WTC11 (cell line): Measurements from ENCODE around the gene CEP131. TPM values are rescaled to one million over a fixed set of nuclear protein-coding genes. Genes with fewer than 3 reads are reported as not detected.

Experiments used
- ATAC-seq: fragments of 200-7000 bp; cut with Tn5 transposase; 2 replicates; pipeline ENCODE4 v1.10.0; 2021; ENCODE audit warnings: mild to moderate bottlenecking, moderate library complexity
- CTCF ChIA-PET: fragments of 300-600 bp; sonication (Branson Sonifier 250); formaldehyde crosslinking; loops from one replicate; lab custom pipeline; 2021; ENCODE audit warnings: antibody characterized with exemption; lab: Charles Lee
- POLR2A ChIA-PET: fragments of 350-600 bp; sonication (Branson Sonifier 250); formaldehyde crosslinking; loops from one replicate; lab custom pipeline; 2021; ENCODE audit warnings: antibody characterized with exemption; lab: Charles Lee
- DNase-seq: peaks from one replicate; pipeline ENCODE4 v3.0.0; 2021; ENCODE audit warnings: low spot score
- H3K27ac Mint-ChIP-seq: 2 replicates; pipeline ENCODE4 v1.8.0; 2021; ENCODE audit warnings: mixed read lengths
- H3K27me3 Mint-ChIP-seq: 2 replicates; pipeline ENCODE4 v1.8.0; 2021; ENCODE audit warnings: low read depth, mild to moderate bottlenecking, moderate library complexity, mixed read lengths
- H3K36me3 Mint-ChIP-seq: 2 replicates; pipeline ENCODE4 v1.8.0; 2021; ENCODE audit warnings: mixed read lengths
- H3K4me1 Mint-ChIP-seq: 2 replicates; pipeline ENCODE4 v1.8.0; 2022; ENCODE audit warnings: mixed read lengths
- H3K4me3 Mint-ChIP-seq: 2 replicates; pipeline ENCODE4 v1.8.0; 2021; ENCODE audit warnings: mild to moderate bottlenecking, moderate library complexity, mixed read lengths
- H3K9me3 Mint-ChIP-seq: 2 replicates; pipeline ENCODE4 v1.8.0; 2021; ENCODE audit warnings: mixed read lengths
- CBFB ChIP-seq: sonication (generic); formaldehyde crosslinking; IDR thresholded peaks from 2 replicates; pipeline ENCODE4 v1.8.1; 2022; ENCODE audit warnings: mild to moderate bottlenecking, low read depth, missing genetic modification reagents
- CREB1 ChIP-seq: sonication (generic); formaldehyde crosslinking; IDR thresholded peaks from 2 replicates; pipeline ENCODE4 v1.8.0; 2023; ENCODE audit warnings: mild to moderate bottlenecking, missing genetic modification reagents
- GRHL2 ChIP-seq: fragments of 250-450 bp; sonication (Bioruptor Pico); IDR thresholded peaks from 2 replicates; pipeline ENCODE4 v1.8.0; 2022; ENCODE audit warnings: mild to moderate bottlenecking, moderate library complexity; ENCODE audit not compliant: insufficient replicate concordance, severe bottlenecking
- MYBL2 ChIP-seq: sonication (generic); formaldehyde crosslinking; IDR thresholded peaks from 2 replicates; pipeline ENCODE4 v1.8.1; 2023; ENCODE audit warnings: mild to moderate bottlenecking, moderate library complexity, missing genetic modification reagents
- OVOL2 ChIP-seq: fragments of 250-450 bp; sonication (Bioruptor Pico); IDR thresholded peaks from 2 replicates; pipeline ENCODE4 v1.9.0; 2021; ENCODE audit warnings: mild to moderate bottlenecking, borderline replicate concordance
- PRRX2 ChIP-seq: fragments of 250-450 bp; sonication (Bioruptor Pico); IDR thresholded peaks from 2 replicates; pipeline ENCODE4 v1.8.0; 2021; ENCODE audit warnings: mild to moderate bottlenecking
- SMAD3 ChIP-seq: sonication (generic); formaldehyde crosslinking; IDR thresholded peaks from 2 replicates; pipeline ENCODE4 v1.8.0; 2022; ENCODE audit warnings: missing genetic modification reagents, mild to moderate bottlenecking, borderline replicate concordance
- SMAD4 ChIP-seq: sonication (generic); formaldehyde crosslinking; IDR thresholded peaks from 2 replicates; pipeline ENCODE4 v1.8.0; 2022; ENCODE audit warnings: mild to moderate bottlenecking, missing genetic modification reagents
- TCF7 ChIP-seq: sonication (generic); formaldehyde crosslinking; IDR thresholded peaks from 2 replicates; pipeline ENCODE4 v1.8.0; 2022; ENCODE audit warnings: mild to moderate bottlenecking, low read depth, missing genetic modification reagents, moderate library complexity
- TEAD4 ChIP-seq: sonication (generic); formaldehyde crosslinking; IDR thresholded peaks from 2 replicates; pipeline ENCODE4 v1.8.0; 2022; ENCODE audit warnings: mild to moderate bottlenecking, missing genetic modification reagents
- ZBTB21 ChIP-seq: sonication (generic); formaldehyde crosslinking; IDR thresholded peaks from 2 replicates; pipeline ENCODE4 v1.8.1; 2023; ENCODE audit warnings: mild to moderate bottlenecking, missing genetic modification reagents, borderline replicate concordance
- ZNF396 ChIP-seq: fragments of 250-450 bp; sonication (Bioruptor Pico); IDR thresholded peaks from 2 replicates; pipeline ENCODE4 v1.8.0; 2021; ENCODE audit warnings: mild to moderate bottlenecking, moderate library complexity, borderline replicate concordance
- ZNF423 ChIP-seq: fragments of 250-450 bp; sonication (Bioruptor Pico); IDR thresholded peaks from 2 replicates; pipeline ENCODE4 v2.1.2; 2022; ENCODE audit warnings: mild to moderate bottlenecking, moderate library complexity
- ZNF671 ChIP-seq: fragments of 250-450 bp; sonication (Bioruptor Pico); IDR thresholded peaks from 2 replicates; pipeline ENCODE4 v1.8.0; 2021; ENCODE audit warnings: mild to moderate bottlenecking
- total RNA-seq: library from RNA; stranded (reverse); gene quantifications from 3 replicates; pipeline ENCODE4 v1.2.3, GENCODE V29; 2021
- TF ChIP-seq, protein P1 (sequence below): sonication (generic); formaldehyde crosslinking; IDR thresholded peaks from 2 replicates; pipeline ENCODE4 v1.8.0; 2022; ENCODE audit warnings: mild to moderate bottlenecking, missing genetic modification reagents
- TF ChIP-seq, protein P2 (sequence below): sonication (generic); formaldehyde crosslinking; IDR thresholded peaks from 2 replicates; pipeline ENCODE4 v1.8.0; 2022; ENCODE audit warnings: missing genetic modification reagents
- TF ChIP-seq, protein P3 (sequence below): sonication (generic); formaldehyde crosslinking; IDR thresholded peaks from 2 replicates; pipeline ENCODE4 v1.8.1; 2022; ENCODE audit warnings: mild to moderate bottlenecking, moderate library complexity, missing genetic modification reagents
- TF ChIP-seq, protein P4 (sequence below): sonication (generic); formaldehyde crosslinking; IDR thresholded peaks from 2 replicates; pipeline ENCODE4 v1.8.0; 2022; ENCODE audit warnings: mild to moderate bottlenecking, missing genetic modification reagents
- TF ChIP-seq, protein P5 (sequence below): sonication (generic); formaldehyde crosslinking; IDR thresholded peaks from 2 replicates; pipeline ENCODE4 v1.8.1; 2023; ENCODE audit warnings: mild to moderate bottlenecking, missing genetic modification reagents
- TF ChIP-seq, protein P6 (sequence below): sonication (generic); formaldehyde crosslinking; IDR thresholded peaks from 2 replicates; pipeline ENCODE4 v1.8.1; 2022; ENCODE audit warnings: missing genetic modification reagents, borderline replicate concordance
- TF ChIP-seq, protein P7 (sequence below): sonication (generic); formaldehyde crosslinking; IDR thresholded peaks from 2 replicates; pipeline ENCODE4 v1.8.1; 2023; ENCODE audit warnings: mild to moderate bottlenecking, missing genetic modification reagents, moderate library complexity
- TF ChIP-seq, protein P8 (sequence below): fragments of 250-450 bp; sonication (Bioruptor Pico); IDR thresholded peaks from 2 replicates; pipeline ENCODE4 v1.9.0; 2021; ENCODE audit warnings: mild to moderate bottlenecking

CEP131 gene
- total RNA-seq, 1 experiment from 2014 or later, result 35.2 TPM

DNA sequence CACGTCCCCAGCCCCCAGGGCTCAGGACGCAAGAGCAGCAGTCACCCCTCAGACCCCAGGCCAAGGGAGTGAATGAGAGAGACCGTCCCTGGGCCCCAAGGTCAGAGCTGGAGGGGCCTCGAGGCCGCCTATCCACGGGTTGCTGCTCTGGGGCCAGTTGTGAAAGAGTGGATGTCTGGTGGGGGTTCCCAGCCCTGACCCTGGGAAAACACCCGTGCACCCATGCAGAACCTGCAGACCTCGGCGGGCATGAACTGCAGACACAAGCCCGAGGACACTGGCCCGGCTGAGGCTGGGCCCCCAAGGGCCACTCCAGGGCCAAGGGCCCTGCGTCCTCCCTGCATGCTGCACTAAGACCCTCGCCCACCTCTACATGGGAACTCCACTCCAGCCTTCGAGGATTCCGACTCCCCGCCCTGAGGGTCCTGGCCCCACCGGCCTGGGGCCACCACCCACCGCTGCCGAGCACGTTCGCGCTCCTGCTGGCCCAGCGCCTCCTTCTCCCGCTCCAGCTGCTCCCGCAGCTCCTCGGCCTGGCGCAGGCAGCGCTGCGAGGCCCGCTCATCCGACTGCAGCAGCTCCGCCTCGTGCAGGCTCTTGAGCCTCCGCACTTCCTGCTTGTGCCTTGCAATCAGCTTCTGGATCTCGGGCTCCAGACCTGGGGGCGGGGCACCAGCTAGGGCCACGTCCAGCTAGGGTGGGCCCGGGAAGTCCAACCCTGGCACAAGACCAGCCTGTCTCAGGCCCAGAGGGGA, 29.1 kb downstream of the CEP131 start (continued):
- TF ChIP-seq, protein P1, sequence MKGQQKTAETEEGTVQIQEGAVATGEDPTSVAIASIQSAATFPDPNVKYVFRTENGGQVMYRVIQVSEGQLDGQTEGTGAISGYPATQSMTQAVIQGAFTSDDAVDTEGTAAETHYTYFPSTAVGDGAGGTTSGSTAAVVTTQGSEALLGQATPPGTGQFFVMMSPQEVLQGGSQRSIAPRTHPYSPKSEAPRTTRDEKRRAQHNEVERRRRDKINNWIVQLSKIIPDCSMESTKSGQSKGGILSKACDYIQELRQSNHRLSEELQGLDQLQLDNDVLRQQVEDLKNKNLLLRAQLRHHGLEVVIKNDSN, result no peak
- TF ChIP-seq ZBTB21 (no peak), ZNF423 (CRISPR knock-in tag) (no peak)
- TF ChIP-seq, protein P2, sequence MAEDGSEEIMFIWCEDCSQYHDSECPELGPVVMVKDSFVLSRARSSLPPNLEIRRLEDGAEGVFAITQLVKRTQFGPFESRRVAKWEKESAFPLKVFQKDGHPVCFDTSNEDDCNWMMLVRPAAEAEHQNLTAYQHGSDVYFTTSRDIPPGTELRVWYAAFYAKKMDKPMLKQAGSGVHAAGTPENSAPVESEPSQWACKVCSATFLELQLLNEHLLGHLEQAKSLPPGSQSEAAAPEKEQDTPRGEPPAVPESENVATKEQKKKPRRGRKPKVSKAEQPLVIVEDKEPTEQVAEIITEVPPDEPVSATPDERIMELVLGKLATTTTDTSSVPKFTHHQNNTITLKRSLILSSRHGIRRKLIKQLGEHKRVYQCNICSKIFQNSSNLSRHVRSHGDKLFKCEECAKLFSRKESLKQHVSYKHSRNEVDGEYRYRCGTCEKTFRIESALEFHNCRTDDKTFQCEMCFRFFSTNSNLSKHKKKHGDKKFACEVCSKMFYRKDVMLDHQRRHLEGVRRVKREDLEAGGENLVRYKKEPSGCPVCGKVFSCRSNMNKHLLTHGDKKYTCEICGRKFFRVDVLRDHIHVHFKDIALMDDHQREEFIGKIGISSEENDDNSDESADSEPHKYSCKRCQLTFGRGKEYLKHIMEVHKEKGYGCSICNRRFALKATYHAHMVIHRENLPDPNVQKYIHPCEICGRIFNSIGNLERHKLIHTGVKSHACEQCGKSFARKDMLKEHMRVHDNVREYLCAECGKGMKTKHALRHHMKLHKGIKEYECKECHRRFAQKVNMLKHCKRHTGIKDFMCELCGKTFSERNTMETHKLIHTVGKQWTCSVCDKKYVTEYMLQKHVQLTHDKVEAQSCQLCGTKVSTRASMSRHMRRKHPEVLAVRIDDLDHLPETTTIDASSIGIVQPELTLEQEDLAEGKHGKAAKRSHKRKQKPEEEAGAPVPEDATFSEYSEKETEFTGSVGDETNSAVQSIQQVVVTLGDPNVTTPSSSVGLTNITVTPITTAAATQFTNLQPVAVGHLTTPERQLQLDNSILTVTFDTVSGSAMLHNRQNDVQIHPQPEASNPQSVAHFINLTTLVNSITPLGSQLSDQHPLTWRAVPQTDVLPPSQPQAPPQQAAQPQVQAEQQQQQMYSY (CRISPR knock-in tag), result no peak

DNA sequence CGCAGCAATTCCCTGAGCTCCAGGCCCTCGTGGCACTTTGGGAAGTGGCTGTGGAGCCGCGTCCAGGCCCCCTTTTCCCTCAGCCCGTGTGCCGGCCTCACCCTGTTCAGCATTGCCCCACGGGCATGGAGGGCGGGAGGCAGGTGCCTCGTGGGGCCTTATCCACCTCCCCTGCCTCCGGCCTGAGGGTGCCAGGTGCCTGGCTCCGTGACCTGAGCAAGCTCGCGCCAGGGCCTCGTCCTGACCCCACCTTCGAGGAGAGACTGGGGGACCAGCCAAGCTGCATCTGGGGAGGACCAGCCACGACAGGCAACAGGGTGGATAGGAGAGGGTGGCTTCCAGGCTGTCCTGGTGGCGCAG, 29.7 kb downstream of the CEP131 start:
- H3K4me3 Mint-ChIP-seq, result no peak overlapping the region
- H3K36me3 Mint-ChIP-seq, result no peaks in the 10 kb centered on the region
- DNase-seq, result no peak
- no peaks in the 10 kb centered on the region for H3K27me3 Mint-ChIP-seq
- CTCF ChIA-PET, result interaction anchor here (1.2 to 1.5 kb wide), 2 partner anchors 46 to 50 kb away, joined by 3 to 5 read pairs; partner anchors contain the start of genes NDUFAF8 and TEPSIN
- no peak for ATAC-seq
- POLR2A ChIA-PET, result no interaction called here
- H3K4me1 Mint-ChIP-seq, result no peaks in the 10 kb centered on the region
- TF ChIP-seq SMAD3 (CRISPR knock-in tag) (no peak), TCF7 (CRISPR knock-in tag) (no peak), PRRX2 (CRISPR knock-in tag) (no peak), ZNF396 (no peak), GRHL2 (no peak), ZNF671 (CRISPR knock-in tag) (no peak), CREB1 (CRISPR knock-in tag) (no peak), MYBL2 (no peak), OVOL2 (CRISPR knock-in tag) (no peak), CBFB (no peak), TEAD4 (CRISPR knock-in tag) (no peak), SMAD4 (CRISPR knock-in tag) (no peak)
- TF ChIP-seq, protein P3, sequence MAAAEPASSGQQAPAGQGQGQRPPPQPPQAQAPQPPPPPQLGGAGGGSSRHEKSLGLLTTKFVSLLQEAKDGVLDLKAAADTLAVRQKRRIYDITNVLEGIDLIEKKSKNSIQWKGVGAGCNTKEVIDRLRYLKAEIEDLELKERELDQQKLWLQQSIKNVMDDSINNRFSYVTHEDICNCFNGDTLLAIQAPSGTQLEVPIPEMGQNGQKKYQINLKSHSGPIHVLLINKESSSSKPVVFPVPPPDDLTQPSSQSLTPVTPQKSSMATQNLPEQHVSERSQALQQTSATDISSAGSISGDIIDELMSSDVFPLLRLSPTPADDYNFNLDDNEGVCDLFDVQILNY (CRISPR knock-in tag), result no peak
- TF ChIP-seq, protein P4, sequence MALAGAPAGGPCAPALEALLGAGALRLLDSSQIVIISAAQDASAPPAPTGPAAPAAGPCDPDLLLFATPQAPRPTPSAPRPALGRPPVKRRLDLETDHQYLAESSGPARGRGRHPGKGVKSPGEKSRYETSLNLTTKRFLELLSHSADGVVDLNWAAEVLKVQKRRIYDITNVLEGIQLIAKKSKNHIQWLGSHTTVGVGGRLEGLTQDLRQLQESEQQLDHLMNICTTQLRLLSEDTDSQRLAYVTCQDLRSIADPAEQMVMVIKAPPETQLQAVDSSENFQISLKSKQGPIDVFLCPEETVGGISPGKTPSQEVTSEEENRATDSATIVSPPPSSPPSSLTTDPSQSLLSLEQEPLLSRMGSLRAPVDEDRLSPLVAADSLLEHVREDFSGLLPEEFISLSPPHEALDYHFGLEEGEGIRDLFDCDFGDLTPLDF (CRISPR knock-in tag), result no peak
- TF ChIP-seq, protein P5, sequence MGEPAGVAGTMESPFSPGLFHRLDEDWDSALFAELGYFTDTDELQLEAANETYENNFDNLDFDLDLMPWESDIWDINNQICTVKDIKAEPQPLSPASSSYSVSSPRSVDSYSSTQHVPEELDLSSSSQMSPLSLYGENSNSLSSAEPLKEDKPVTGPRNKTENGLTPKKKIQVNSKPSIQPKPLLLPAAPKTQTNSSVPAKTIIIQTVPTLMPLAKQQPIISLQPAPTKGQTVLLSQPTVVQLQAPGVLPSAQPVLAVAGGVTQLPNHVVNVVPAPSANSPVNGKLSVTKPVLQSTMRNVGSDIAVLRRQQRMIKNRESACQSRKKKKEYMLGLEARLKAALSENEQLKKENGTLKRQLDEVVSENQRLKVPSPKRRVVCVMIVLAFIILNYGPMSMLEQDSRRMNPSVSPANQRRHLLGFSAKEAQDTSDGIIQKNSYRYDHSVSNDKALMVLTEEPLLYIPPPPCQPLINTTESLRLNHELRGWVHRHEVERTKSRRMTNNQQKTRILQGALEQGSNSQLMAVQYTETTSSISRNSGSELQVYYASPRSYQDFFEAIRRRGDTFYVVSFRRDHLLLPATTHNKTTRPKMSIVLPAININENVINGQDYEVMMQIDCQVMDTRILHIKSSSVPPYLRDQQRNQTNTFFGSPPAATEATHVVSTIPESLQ (CRISPR knock-in tag), result no peak
- TF ChIP-seq, protein P6, sequence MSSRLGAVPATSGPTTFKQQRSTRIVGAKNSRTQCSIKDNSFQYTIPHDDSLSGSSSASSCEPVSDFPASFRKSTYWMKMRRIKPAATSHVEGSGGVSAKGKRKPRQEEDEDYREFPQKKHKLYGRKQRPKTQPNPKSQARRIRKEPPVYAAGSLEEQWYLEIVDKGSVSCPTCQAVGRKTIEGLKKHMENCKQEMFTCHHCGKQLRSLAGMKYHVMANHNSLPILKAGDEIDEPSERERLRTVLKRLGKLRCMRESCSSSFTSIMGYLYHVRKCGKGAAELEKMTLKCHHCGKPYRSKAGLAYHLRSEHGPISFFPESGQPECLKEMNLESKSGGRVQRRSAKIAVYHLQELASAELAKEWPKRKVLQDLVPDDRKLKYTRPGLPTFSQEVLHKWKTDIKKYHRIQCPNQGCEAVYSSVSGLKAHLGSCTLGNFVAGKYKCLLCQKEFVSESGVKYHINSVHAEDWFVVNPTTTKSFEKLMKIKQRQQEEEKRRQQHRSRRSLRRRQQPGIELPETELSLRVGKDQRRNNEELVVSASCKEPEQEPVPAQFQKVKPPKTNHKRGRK (CRISPR knock-in tag), result no peak
- TF ChIP-seq, protein P7, sequence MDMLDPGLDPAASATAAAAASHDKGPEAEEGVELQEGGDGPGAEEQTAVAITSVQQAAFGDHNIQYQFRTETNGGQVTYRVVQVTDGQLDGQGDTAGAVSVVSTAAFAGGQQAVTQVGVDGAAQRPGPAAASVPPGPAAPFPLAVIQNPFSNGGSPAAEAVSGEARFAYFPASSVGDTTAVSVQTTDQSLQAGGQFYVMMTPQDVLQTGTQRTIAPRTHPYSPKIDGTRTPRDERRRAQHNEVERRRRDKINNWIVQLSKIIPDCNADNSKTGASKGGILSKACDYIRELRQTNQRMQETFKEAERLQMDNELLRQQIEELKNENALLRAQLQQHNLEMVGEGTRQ (CRISPR knock-in tag), result no peak
- TF ChIP-seq, protein P1, result no peak
- TF ChIP-seq, protein P8, sequence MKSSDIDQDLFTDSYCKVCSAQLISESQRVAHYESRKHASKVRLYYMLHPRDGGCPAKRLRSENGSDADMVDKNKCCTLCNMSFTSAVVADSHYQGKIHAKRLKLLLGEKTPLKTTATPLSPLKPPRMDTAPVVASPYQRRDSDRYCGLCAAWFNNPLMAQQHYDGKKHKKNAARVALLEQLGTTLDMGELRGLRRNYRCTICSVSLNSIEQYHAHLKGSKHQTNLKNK (CRISPR knock-in tag), result no peak
- H3K27ac Mint-ChIP-seq, result no peak overlapping the region
- no peaks in the 10 kb centered on the region for H3K9me3 Mint-ChIP-seq
